Measurements from ENCODE around the gene SF3B2. TPM values are rescaled to one million over a fixed set of nuclear protein-coding genes. Genes with fewer than 3 reads are reported as not detected.

Gene SF3B2
- total and polyA plus RNA-seq, 2 experiments from 2014 or later: 120 to 155 TPM

DNA sequence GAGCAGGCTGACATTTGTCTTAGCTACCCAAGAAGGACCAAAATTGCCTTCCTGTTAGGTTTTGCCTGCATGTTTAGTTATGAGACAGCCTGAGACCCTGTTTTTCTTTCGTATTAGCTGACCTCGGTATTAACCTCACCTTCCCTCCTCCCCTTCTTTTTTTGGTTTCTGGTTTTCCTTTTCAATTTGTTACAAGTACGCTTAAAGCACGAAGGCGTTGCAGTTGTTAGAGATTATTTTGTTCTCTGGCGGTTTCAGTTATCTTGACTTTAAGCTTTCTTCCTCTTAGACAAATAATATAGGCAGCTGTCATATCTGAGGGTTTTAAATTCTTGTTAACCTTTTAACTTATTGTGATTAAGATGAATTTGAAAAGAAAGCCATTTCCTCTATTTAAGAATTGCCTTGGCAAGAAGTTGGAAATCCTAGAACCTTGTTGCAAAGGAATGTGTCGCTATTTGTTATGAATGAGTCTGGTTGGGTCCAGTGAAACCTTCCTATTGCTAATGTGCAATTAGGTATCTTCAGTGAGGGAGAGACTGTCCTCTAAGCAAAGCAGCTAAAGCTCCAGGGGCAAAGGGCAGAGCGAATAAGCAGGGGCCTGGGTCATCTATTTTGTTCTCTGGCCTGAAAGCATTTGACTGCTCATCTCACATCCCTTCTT, 63.6 kb downstream of the SF3B2 start:
- Histone ChIP-seq H3K27ac (peak overlapping the region; percentile 73), H3K4me1 (ENCODE audit: insufficient read depth) (peaks cover 67% of the 10 kb centered on the region), H2AFZ (no peak overlapping the region), H3K9me3 (ENCODE audit: low read depth) (no peaks in the 10 kb centered on the region), H3K4me3 (no peak overlapping the region), H3K36me3 (replicated peaks; ENCODE audit: insufficient read depth, low read depth) (no peaks in the 10 kb centered on the region), H3K27me3 (no peaks in the 10 kb centered on the region), H3K9me2 (replicated peaks; ENCODE audit: insufficient read depth) (no peaks in the 10 kb centered on the region), H4K20me1 (ENCODE audit: insufficient read depth, poor library complexity, severe bottlenecking) (no peaks in the 10 kb centered on the region), H3K79me2 (peaks cover 55% of the 10 kb centered on the region), H3K4me2 (peak overlapping the region; percentile 65)
- TF ChIP-seq, protein P1, sequence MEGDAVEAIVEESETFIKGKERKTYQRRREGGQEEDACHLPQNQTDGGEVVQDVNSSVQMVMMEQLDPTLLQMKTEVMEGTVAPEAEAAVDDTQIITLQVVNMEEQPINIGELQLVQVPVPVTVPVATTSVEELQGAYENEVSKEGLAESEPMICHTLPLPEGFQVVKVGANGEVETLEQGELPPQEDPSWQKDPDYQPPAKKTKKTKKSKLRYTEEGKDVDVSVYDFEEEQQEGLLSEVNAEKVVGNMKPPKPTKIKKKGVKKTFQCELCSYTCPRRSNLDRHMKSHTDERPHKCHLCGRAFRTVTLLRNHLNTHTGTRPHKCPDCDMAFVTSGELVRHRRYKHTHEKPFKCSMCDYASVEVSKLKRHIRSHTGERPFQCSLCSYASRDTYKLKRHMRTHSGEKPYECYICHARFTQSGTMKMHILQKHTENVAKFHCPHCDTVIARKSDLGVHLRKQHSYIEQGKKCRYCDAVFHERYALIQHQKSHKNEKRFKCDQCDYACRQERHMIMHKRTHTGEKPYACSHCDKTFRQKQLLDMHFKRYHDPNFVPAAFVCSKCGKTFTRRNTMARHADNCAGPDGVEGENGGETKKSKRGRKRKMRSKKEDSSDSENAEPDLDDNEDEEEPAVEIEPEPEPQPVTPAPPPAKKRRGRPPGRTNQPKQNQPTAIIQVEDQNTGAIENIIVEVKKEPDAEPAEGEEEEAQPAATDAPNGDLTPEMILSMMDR (IDR thresholded peaks at IDR 0.05; ENCODE audit: poor library complexity): no peak
- no peak for TF ChIP-seq EZH2 (IDR thresholded peaks at IDR 0.05; ENCODE audit: borderline replicate concordance)
- TF ChIP-seq EZH2phosphoT487 (IDR thresholded peaks at IDR 0.05; ENCODE audit: low read depth, severe bottlenecking, unreplicated experiment): no peak
- 22% methylated on average over 8 of the region's 8 CpGs for whole genome bisulfite sequencing (ENCODE audit: low lambda C conversion rate, missing lambda C conversion rate)
- no peak for DNase-seq (ENCODE audit: low spot score)

DNA sequence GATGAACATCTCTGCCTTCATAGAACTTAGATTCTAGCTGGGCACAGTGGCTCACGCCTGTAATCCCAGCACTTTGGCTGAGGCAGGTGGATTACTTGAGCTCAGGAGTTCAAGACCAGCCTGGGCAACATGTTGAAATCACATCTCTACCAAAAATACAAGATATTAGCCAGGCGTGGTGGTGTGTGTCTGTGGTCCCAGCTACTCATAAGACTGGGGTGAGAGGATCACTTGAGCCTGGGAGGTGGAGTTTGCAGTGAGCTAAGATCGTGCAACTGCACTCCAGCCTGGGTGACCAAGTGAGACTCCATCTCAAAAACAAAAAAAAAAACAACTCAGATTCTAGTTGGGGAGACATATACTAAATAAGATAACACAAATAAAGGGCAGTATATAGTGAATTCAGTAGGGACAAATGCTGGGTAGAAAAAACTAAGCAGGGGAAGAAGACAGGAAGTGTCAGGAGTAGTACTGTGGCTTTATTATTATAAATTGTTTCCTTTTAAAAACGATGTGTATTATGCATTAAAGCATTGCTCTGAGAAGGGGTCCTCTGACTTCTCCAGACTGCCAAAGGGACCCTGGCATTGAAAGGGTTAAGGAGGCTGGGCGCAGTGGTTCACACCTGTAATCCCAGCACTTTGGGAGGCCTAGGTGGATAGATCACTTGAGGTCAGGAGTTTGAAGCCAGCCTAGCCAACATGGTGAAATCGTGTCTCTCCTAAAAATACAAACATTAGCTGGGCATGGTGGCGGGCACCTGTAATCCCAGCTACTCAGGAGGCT, 64.6 kb downstream of the SF3B2 start:
- no peak for DNase-seq (ENCODE audit: low spot score)
- Histone ChIP-seq H3K4me1 (ENCODE audit: insufficient read depth) (peaks cover 67% of the 10 kb centered on the region), H3K36me3 (replicated peaks; ENCODE audit: insufficient read depth, low read depth) (no peaks in the 10 kb centered on the region), H3K4me2 (peak overlapping the region; percentile 65), H3K79me2 (peaks cover 54% of the 10 kb centered on the region), H2AFZ (no peak overlapping the region), H3K9me2 (replicated peaks; ENCODE audit: insufficient read depth) (no peaks in the 10 kb centered on the region), H3K27ac (peak overlapping the region; percentile 73), H4K20me1 (ENCODE audit: insufficient read depth, poor library complexity, severe bottlenecking) (no peaks in the 10 kb centered on the region), H3K4me3 (no peak overlapping the region), H3K9me3 (ENCODE audit: low read depth) (no peaks in the 10 kb centered on the region), H3K27me3 (no peaks in the 10 kb centered on the region)
- TF ChIP-seq, protein P1 (IDR thresholded peaks at IDR 0.05; ENCODE audit: poor library complexity): no peak
- no peak for TF ChIP-seq EZH2 (IDR thresholded peaks at IDR 0.05; ENCODE audit: borderline replicate concordance)
- no peak for TF ChIP-seq EZH2phosphoT487 (IDR thresholded peaks at IDR 0.05; ENCODE audit: low read depth, severe bottlenecking, unreplicated experiment)
- WGBS (ENCODE audit: low lambda C conversion rate, missing lambda C conversion rate): 70% methylated on average over 7 of the region's 7 CpGs

DNA sequence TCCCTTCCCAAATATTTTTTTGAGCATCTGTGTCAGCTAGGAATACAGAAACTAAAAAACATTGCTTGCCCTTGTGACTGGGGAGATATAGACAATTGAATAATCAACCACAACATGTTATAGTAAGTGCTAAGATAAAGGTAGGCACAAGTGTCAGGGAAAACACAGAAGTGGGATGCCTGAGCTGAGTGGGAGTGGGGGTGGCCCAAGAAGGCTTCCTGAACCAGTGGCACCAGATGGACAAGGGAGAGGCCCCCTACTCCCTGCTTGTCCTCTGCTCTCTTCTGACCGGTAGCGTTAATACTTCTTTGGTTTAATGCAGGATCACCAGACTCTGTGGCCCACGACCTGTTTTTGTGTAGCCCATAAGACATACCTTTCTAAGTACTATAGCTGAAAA, 66.7 kb downstream of the SF3B2 start:
- H3K27me3 ChIP-seq: no peaks in the 10 kb centered on the region
- no peak for DNase-seq (ENCODE audit: low spot score)
- TF ChIP-seq, protein P1 (IDR thresholded peaks at IDR 0.05; ENCODE audit: poor library complexity): no peak
- TF ChIP-seq EZH2phosphoT487 (IDR thresholded peaks at IDR 0.05; ENCODE audit: low read depth, severe bottlenecking, unreplicated experiment): no peak
- no peak for TF ChIP-seq EZH2 (IDR thresholded peaks at IDR 0.05; ENCODE audit: borderline replicate concordance)
- H3K9me3 ChIP-seq (ENCODE audit: low read depth): no peaks in the 10 kb centered on the region
- WGBS (ENCODE audit: low lambda C conversion rate, missing lambda C conversion rate): 38% methylated on average over 3 of the region's 3 CpGs
- peak overlapping the region; percentile 90 for H3K27ac ChIP-seq
- H3K4me3 ChIP-seq: no peak overlapping the region
- no peak overlapping the region for H2AFZ ChIP-seq
- H4K20me1 ChIP-seq (ENCODE audit: insufficient read depth, poor library complexity, severe bottlenecking): no peaks in the 10 kb centered on the region
- H3K9me2 ChIP-seq (replicated peaks; ENCODE audit: insufficient read depth): no peaks in the 10 kb centered on the region
- H3K36me3 ChIP-seq (replicated peaks; ENCODE audit: insufficient read depth, low read depth): no peaks in the 10 kb centered on the region
- H3K4me1 ChIP-seq (ENCODE audit: insufficient read depth): peaks cover 49% of the 10 kb centered on the region
- H3K79me2 ChIP-seq: peaks cover 63% of the 10 kb centered on the region
- H3K4me2 ChIP-seq: peak overlapping the region; percentile 49

Other genes with a start within 250 kb of the SF3B2 start
- gene SNX32, start 218.4 kb upstream of the SF3B2 start, total RNA-seq: 2.3 and 2.9 TPM in 2 replicates
- 5.1 and 6.0 TPM in 2 replicates for gene SNX32, start 218.4 kb upstream of the SF3B2 start, polyA plus RNA-seq
- gene CFL1, start 194.2 kb upstream of the SF3B2 start, total RNA-seq: 720 and 758 TPM in 2 replicates
- gene CFL1, start 194.2 kb upstream of the SF3B2 start, polyA plus RNA-seq: 1,698 and 1,708 TPM in 2 replicates
- 22.3 and 23.8 TPM in 2 replicates for gene MUS81, start 191.9 kb upstream of the SF3B2 start, total RNA-seq
- gene MUS81, start 191.9 kb upstream of the SF3B2 start, polyA plus RNA-seq: 47.0 and 51.7 TPM in 2 replicates
- 65.2 and 69.7 TPM in 2 replicates for gene EFEMP2, start 179.6 kb upstream of the SF3B2 start, total RNA-seq
- 197 and 230 TPM in 2 replicates for gene EFEMP2, start 179.6 kb upstream of the SF3B2 start, polyA plus RNA-seq
- gene CTSW, start 172.5 kb upstream of the SF3B2 start, total RNA-seq: not detected in 2 replicates
- 0.15 and 0.56 TPM in 2 replicates for gene CTSW, start 172.5 kb upstream of the SF3B2 start, polyA plus RNA-seq
- 72.6 and 74.9 TPM in 2 replicates for gene FIBP, start 163.9 kb upstream of the SF3B2 start, total RNA-seq
- gene FIBP, start 163.9 kb upstream of the SF3B2 start, polyA plus RNA-seq: 93.6 and 101 TPM in 2 replicates
- gene CCDC85B, start 161.7 kb upstream of the SF3B2 start, total RNA-seq: 15.1 and 21.5 TPM in 2 replicates
- 38.2 and 41.6 TPM in 2 replicates for gene CCDC85B, start 161.7 kb upstream of the SF3B2 start, polyA plus RNA-seq
- 4.5 and 4.7 TPM in 2 replicates for gene FOSL1, start 152.0 kb upstream of the SF3B2 start, total RNA-seq
- gene FOSL1, start 152.0 kb upstream of the SF3B2 start, polyA plus RNA-seq: 16.5 and 20.1 TPM in 2 replicates
- gene C11orf68, start 133.3 kb upstream of the SF3B2 start, total RNA-seq: 20.8 and 26.3 TPM in 2 replicates
- 53.2 and 59.3 TPM in 2 replicates for gene C11orf68, start 133.3 kb upstream of the SF3B2 start, polyA plus RNA-seq
- gene DRAP1, start 132.9 kb upstream of the SF3B2 start, total RNA-seq: 59.1 and 65.3 TPM in 2 replicates
- 158 and 173 TPM in 2 replicates for gene DRAP1, start 132.9 kb upstream of the SF3B2 start, polyA plus RNA-seq
- not detected in 2 replicates for gene TSGA10IP, start 106.9 kb upstream of the SF3B2 start, total RNA-seq
- not detected in 2 replicates for gene TSGA10IP, start 106.9 kb upstream of the SF3B2 start, polyA plus RNA-seq
- 10.9 and 32.5 TPM in 2 replicates for gene SART1, start 90.6 kb upstream of the SF3B2 start, total RNA-seq
- 34.1 and 37.5 TPM in 2 replicates for gene SART1, start 90.6 kb upstream of the SF3B2 start, polyA plus RNA-seq
- gene EIF1AD, start 50.2 kb upstream of the SF3B2 start, total RNA-seq: 25.6 and 27.0 TPM in 2 replicates
- 19.4 and 24.8 TPM in 2 replicates for gene EIF1AD, start 50.2 kb upstream of the SF3B2 start, polyA plus RNA-seq
- 22.8 and 37.8 TPM in 2 replicates for gene BANF1, start 49.9 kb upstream of the SF3B2 start, total RNA-seq
- gene BANF1, start 49.9 kb upstream of the SF3B2 start, polyA plus RNA-seq: 197 and 215 TPM in 2 replicates
- gene CST6, start 40.4 kb upstream of the SF3B2 start, total RNA-seq: 3.0 and 4.4 TPM in 2 replicates
- 9.4 and 17.6 TPM in 2 replicates for gene CST6, start 40.4 kb upstream of the SF3B2 start, polyA plus RNA-seq
- gene CATSPER1, start 25.9 kb upstream of the SF3B2 start, total RNA-seq: not detected in 2 replicates
- not detected in 2 replicates for gene CATSPER1, start 25.9 kb upstream of the SF3B2 start, polyA plus RNA-seq
- gene GAL3ST3, start 3.2 kb upstream of the SF3B2 start, total RNA-seq: 0.68 and 0.80 TPM in 2 replicates
- 1.1 and 2.6 TPM in 2 replicates for gene GAL3ST3, start 3.2 kb upstream of the SF3B2 start, polyA plus RNA-seq
- 23.5 and 28.2 TPM in 2 replicates for gene PACS1, start 17.9 kb downstream of the SF3B2 start, total RNA-seq
- gene PACS1, start 17.9 kb downstream of the SF3B2 start, polyA plus RNA-seq: 70.1 and 71.5 TPM in 2 replicates
- 13.4 and 19.2 TPM in 2 replicates for gene KLC2, start 205.3 kb downstream of the SF3B2 start, total RNA-seq
- gene KLC2, start 205.3 kb downstream of the SF3B2 start, polyA plus RNA-seq: 28.8 and 35.3 TPM in 2 replicates
- gene RAB1B, start 216.3 kb downstream of the SF3B2 start, total RNA-seq: 87.9 and 88.4 TPM in 2 replicates
- 17.5 and 19.9 TPM in 2 replicates for gene RAB1B, start 216.3 kb downstream of the SF3B2 start, polyA plus RNA-seq
- 0.36 and 1.7 TPM in 2 replicates for gene CNIH2, start 225.8 kb downstream of the SF3B2 start, total RNA-seq
- 6.2 and 7.3 TPM in 2 replicates for gene CNIH2, start 225.8 kb downstream of the SF3B2 start, polyA plus RNA-seq
- 111 and 132 TPM in 2 replicates for gene YIF1A, start 236.8 kb downstream of the SF3B2 start, total RNA-seq
- gene YIF1A, start 236.8 kb downstream of the SF3B2 start, polyA plus RNA-seq: 265 and 267 TPM in 2 replicates
- 20.6 and 21.4 TPM in 2 replicates for gene TMEM151A, start 239.5 kb downstream of the SF3B2 start, total RNA-seq
- 36.4 and 48.6 TPM in 2 replicates for gene TMEM151A, start 239.5 kb downstream of the SF3B2 start, polyA plus RNA-seq